ENCODE measurements around the gene CENPB.

The CENPB gene

DNA sequence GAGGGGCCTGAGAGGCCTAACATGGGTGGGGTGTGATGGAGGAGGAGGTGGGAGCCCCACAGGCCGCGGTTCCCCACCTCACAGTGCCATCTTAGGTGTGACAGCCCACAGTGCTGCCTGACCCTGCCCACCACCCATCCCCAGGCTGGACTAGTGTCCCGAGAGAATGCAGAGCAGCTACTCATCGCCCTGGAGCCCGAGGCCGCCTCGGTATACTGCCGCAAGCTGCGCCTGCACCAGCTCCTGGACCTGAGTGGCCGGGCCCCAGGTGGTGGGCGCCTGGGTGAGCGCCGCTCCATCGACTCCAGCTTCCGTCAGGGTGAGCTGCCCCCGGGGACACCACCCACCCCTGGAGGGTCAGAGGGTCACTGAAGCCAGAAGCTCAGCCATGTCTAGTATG, 38.5 kb downstream of the CENPB start:
- DNase-seq (ENCODE audit: low spot score): no peak

DNA sequence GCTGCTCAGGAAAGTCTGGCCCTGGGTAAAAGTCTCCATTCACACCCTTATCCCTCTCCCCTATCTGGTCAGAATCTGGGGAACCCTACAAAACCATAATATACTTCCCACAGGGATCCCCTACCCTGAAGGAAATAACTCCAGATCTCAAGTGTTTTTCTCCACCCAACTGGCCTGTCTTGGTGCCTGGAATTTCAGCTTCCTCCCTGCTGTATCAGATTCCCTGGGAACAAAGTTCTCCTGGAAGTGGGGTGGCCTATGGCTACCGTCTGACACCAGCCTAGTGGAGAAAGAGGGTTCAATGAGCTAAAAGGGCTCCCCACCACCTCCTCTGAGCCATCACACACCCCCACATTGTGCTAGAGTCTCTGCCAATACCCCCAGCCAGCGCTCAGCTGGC, 39.1 kb downstream of the CENPB start:
- no peak for DNase-seq (ENCODE audit: low spot score)

DNA sequence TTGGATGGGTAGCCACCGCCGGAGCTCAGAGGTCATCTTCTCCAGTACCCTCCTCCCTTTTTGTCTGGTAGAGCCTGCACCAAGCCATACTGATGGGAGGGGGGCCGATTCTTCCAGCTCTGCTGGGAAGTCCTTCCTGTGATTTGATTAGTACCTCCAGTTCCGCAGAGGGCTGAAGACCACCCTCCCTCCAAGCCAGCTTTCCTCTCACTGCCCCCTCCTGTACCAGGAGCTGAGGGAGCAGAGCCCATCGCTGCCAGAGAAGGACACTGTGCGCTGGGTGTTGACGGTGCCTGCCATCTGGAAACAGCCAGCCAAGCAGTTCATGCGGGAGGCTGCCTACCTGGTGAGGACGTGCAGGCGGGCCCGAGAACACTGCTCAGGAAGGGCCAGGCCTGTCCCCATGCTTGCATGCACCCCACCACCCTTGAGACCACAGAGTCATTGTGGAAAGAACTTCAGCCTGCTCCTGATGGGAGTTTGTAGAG, 40.8 kb downstream of the CENPB start:
- no peak for DNase-seq (ENCODE audit: low spot score)

GRCh38 chr20:3744806-3745685, 41.5 kb downstream of the CENPB start:
- DNase-seq (ENCODE audit: low spot score): no peak

- DNase-seq (ENCODE audit: low spot score): no peak
Observed at GRCh38 chr20:3744037-3744436, 42.5 kb downstream of the CENPB start.

DNA sequence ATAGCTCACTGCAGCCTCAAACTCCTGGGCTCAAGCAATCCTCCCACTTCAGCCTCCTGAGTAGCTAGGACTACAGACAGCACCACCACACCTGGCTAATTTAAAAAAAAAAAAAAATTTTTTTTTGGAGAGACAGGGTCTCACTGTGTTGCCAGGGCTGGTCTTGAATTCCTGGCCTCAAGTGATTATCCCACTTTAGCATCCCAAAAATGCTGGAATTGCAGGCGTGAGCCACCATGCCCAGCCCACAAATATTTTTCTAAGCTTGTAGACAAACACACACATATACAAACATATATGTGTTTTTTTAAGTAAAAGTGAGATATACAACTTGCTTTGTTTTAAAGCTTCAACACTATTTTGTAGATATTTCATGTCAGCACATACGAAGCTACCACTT, 43.3 kb downstream of the CENPB start:
- no peak for DNase-seq (ENCODE audit: low spot score)

GRCh38 chr20:3741836-3742458, 44.6 kb downstream of the CENPB start:
- DNase-seq (ENCODE audit: low spot score): no peak

DNA sequence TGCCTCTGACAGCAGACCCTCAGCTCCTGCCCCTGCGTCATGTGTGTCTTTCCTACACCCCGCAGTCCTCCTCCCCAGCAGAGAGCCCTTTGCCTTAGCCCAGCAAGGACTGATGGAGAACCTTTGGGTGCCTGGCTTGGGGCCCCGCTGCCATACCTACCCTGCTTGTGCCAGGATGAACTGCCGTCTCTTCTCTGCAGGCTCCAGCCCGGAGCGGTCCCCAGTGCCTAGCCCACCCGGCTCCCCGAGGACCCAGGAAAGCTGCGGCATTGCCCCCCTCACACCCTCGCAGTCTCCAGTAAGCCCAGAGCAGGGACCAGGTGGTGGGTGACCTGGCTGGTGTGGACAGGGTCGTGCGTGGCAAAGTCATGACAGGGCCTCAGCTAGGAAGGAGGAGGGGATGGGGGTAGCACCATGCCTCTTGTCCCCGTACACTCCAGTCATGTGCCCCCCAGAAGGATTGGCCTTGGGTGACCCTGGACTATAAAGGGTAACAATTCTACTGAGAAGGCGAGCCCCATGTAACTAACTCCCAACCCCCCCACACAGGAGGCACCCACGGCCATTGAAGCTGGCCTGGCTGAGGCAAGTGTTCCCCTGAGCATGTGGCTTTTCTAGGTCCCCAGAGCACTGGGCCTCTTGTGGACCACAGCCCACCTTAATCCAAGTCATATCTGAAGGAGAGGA, 45.8 kb downstream of the CENPB start:
- no peak for DNase-seq (ENCODE audit: low spot score)

DNA sequence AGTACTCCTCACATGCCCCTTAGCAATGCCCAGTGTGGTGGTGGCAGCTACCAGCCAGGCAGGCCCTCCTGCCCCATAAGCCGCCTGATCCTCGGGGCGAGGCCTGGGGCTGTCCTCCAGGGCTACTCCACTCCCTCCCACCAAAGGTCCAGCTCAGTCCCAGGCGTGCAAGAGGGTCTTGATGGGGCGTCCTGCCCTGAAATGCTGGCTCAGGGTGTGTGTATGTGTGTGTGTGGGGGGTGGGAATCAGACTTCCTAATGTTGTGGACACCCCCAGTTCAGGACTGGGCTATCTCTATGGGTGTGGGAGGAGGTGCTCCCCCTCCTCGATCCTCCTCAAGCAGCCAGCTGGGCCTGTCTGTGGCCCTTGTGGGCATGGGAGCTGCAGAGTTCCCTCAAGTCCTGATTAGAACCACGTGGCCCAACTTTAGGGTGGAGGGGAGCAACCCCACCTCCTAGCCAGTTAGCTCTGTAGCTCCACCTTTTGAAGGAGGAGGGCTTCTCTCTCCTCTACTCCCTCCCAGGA, 46.6 kb downstream of the CENPB start:
- DNase-seq (ENCODE audit: low spot score): no peak

GRCh38 chr20:3739054-3739925, 47.2 kb downstream of the CENPB start:
- no peak for DNase-seq (ENCODE audit: low spot score)

- no peak for DNase-seq (ENCODE audit: low spot score)
Observed at GRCh38 chr20:3738111-3739053, 48.2 kb downstream of the CENPB start.

DNA sequence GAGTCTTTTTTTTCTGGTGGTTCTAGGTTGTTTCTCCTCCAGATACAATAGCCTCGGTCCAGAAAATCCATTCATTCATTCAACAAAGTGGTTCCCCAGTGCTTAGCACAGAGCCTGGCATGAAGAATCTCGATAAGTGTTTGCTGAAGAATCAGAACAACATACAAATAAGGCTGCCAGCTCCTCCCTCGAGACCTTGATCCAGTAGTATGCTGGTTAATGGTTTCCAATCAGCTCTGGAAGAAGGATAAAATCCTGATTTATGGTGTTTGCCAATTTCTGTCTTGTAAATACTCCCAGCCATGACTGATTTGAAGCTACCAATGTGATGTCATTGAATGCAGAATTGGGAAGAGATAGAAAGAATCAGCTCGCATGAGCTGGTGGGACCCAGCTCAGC, 50.8 kb downstream of the CENPB start:
- DNase-seq (ENCODE audit: low spot score): no peak

GRCh38 chr20:3734111-3734843, 52.3 kb downstream of the CENPB start:
- DNase-seq (ENCODE audit: low spot score): no peak

Data from pons (tissue), 1 donor.